Suprapubic skin (tissue), 3 donors: Measurements from ENCODE around the gene SPINK5.

Experiments
- POLR2AphosphoS5 ChIP-seq, 3 donors: sonication (generic); formaldehyde crosslinking; IDR thresholded peaks; one replicate each; pipeline ENCODE4 v1.6.1; 2017; ENCODE audit warnings: antibody characterized with exemption in 3 of 3
- TF ChIP-seq, protein P1 (sequence below), 2 donors: fragments of 200-600 bp in 1 of 2; fragments of 450-650 bp in 1 of 2; sonication (generic) in 1 of 2; IDR thresholded peaks; one replicate each; pipeline ENCODE4 v1.5.1; 2016 to 2019; ENCODE audit warnings: antibody characterized with exemption in 2 of 2, mild to moderate bottlenecking in 1 of 2, moderate library complexity in 1 of 2

DNA sequence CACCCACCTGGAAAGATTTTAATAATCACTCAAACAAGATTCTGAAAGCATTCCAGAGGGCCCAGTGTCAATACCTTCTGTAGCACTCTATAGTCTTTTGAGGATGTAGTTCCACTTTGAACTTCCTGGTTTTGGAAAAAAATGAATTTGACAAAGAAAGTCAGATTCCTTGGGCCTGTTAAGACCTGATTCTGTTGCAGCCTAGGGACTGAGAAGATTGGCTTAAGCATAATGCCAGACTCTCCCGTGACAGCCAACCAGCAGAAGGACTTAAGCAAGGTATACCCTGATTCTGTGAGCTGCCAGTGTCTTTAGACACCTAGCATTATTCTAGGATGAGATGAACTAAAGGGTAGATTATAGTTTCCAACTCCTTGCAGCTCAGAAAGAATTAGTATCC, 6.8 kb downstream of the SPINK5 start:
- TF ChIP-seq, protein P1, sequence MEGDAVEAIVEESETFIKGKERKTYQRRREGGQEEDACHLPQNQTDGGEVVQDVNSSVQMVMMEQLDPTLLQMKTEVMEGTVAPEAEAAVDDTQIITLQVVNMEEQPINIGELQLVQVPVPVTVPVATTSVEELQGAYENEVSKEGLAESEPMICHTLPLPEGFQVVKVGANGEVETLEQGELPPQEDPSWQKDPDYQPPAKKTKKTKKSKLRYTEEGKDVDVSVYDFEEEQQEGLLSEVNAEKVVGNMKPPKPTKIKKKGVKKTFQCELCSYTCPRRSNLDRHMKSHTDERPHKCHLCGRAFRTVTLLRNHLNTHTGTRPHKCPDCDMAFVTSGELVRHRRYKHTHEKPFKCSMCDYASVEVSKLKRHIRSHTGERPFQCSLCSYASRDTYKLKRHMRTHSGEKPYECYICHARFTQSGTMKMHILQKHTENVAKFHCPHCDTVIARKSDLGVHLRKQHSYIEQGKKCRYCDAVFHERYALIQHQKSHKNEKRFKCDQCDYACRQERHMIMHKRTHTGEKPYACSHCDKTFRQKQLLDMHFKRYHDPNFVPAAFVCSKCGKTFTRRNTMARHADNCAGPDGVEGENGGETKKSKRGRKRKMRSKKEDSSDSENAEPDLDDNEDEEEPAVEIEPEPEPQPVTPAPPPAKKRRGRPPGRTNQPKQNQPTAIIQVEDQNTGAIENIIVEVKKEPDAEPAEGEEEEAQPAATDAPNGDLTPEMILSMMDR (IDR thresholded peaks at IDR 0.05), result no peak
- TF ChIP-seq POLR2AphosphoS5 (IDR thresholded peaks at IDR 0.05), result no peak
